OCI-LY7 (cell line): ENCODE measurements around the gene SEC11A.

Source experiments
- CTCF ChIP-seq: fragments of 200-600 bp; sonication (generic); conservative IDR thresholded peaks from 2 replicates; pipeline ENCODE4 v1.5.1; 2014; ENCODE audit warnings: mild to moderate bottlenecking, antibody characterized with exemption, low read length, moderate library complexity, mixed read lengths
- EZH2phosphoT487 ChIP-seq: fragments of 200-600 bp; sonication (generic); IDR thresholded peaks from 2 replicates; pipeline ENCODE4 v1.6.1; 2018; ENCODE audit warnings: low read depth, borderline replicate concordance, mild to moderate bottlenecking, mixed run types, antibody characterized with exemption, low read length, moderate library complexity, mixed read lengths

GRCh38 chr15:84659904-84660781 lies 55.8 kb downstream of the SEC11A start:
- TF ChIP-seq CTCF: no peak
- no peak for TF ChIP-seq EZH2phosphoT487
